M059J (cell line): ENCODE results near the gene RNGTT. TPM values are rescaled to one million over a fixed set of nuclear protein-coding genes. Genes with fewer than 3 reads are reported as not detected.
A peak's percentile ranks its signal among the peaks of the same experiment; 100 is the strongest.
"Not testable (repeated sequence)": the region's sequence is repeated elsewhere in the genome, so short reads cannot be mapped to it uniquely, and the experiment has no call there.

Source experiments
- DNase-seq: peaks from one replicate; pipeline ENCODE4 v3.0.0-alpha.2; 2012; ENCODE audit warnings: low read depth
- total RNA-seq: library from RNA; depleted of rRNA; stranded (reverse); fragments of >200 nt; shearing (Covaris generic); gene quantifications from 2 replicates; pipeline ENCODE4 v1.2.3, GENCODE V29; 2014

RNGTT gene
- total RNA-seq, 1 experiment from 2014 or later: 21.7 TPM

DNA sequence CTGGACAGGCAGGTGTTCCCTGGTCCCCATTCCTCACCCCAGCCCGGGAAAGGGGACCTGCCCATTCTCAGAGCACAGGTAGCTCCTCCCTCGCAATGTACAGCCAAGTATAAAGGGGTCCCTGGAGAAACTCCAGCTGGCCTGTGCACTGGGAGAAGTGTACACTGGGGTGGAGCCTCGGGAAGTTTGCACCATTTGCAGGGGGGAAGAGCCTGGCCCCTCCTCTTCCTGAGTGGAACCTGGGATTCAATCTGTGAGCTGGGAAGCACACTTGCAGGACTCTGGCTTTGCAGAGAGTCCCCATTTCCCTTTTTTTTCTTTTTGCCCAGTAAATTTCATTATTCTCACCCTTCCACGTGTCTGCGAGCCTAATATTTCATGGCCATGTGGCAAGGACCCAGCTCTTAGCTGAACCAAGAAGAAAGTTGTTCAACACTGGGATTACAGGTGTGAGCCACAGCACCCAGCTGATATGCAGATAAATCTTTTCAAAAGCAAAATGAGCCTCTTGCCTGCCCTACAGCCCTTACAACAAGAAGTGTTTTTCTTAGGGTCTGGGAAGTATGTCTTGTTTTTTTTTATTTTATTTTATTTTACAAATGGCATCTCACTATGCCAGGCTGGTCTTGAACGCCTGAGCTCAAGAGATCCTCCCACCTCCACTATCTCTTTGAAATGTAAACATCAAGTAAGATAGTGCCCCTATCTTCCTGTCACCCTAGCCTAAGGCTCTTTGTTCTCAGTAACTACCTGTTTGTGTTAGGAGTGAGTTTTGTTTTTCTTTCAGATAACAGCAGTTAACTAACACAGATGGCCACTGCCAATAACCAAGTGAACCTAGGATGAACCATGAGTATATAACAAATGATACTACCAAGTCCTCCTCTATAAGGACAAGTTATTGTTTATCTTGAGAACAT is 9.3 kb upstream of the RNGTT start:
- DNase-seq: no peak

DNA sequence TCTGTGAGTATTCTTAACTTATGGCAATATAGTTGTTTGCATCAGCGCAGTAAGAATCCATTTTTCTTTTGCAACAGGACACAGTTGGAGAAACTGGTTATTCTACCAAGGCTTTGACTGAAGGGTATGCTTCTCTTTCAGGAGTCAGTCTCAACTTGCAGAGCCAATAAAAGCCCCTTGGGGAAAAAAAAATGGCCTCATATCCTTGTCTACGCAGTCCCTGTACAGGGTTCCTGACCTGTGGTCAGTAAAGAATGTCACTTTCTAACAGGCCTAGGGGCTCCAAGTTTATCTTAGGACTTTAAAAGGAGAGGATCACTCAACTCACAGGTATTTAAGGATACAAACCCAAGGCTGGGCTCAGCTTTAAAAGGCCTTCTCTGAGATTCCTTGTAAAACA is 6.9 kb upstream of the RNGTT start:
- DNase-seq: no peak

DNA sequence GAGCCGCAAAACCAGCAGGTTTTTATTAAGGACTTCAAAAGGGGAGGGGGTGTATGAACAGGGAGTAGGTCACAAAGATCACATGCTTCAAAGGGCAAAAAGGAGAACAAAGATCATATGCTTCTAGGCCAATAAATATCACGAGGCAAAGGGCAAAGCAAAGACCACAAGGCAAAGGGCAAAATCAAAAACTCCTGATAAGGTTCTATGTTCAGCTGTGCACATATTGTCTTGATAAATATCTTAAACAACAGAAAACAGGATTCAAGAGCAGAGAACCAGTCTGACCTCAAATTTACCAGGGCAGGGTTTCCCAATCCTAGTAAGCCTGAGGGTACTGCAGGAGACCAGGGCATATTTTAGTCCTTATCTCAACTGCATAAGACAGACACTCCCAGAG is 5.8 kb upstream of the RNGTT start:
- not testable (repeated sequence) for DNase-seq

DNA sequence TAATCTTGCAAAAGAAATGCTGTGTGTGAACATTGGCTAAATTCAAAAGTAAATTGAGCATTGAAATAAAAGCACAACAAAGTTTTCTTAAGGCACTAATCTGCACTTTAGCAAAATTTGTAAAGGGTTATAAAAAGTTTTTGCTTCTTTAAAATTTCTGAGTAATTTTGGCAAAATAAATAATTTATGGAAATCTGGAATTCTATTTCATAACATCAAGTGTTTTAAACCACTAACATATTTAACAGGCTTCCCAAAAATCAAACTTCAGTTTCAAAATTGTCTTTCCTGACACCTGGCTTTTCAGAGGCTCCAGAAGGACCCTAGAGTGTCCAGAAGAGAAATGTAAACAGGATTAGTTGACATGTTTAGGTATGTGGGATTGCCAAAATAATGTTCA is 4.5 kb upstream of the RNGTT start:
- DNase-seq: no peak

DNA sequence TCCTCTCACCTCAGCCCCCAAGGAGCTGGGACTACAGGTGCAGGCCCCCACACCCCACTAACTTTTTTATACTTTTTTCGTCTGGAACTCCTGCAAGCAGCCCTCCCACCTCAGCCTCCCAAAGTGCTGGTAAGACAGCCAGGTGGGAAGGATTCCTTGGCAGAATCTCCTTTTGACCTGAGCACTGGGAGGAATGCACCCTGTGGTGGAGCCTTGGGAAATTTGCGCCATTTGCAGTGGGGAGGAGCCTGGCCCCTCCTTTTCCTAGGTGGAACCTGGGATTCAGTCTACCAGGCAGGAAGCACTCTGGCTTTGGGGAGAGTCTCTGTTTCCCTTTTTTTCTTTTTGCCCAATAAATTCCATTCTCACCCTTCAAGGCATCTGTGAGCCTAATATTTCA is 2.3 kb upstream of the RNGTT start:
- no peak for DNase-seq

DNA sequence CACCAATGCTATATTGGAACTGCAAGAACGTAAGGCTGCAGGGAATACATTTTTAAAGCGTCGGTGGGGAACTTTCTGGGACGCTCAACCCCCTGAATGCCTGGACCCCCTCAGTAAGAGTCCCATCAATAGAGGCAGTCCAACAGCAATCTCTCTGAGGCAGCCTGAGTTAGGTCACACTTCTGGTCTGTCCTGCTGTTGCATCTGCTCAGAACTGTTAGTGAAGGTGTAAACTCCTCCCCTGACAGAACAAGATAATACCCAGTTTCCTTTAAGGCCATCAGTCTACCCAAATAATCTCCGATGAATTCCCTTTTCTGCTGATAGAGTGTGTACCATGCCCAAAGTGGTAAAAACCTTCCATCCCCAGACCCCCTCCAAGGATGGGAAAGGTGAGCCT is 1.1 kb upstream of the RNGTT start:
- DNase-seq: no peak

DNA sequence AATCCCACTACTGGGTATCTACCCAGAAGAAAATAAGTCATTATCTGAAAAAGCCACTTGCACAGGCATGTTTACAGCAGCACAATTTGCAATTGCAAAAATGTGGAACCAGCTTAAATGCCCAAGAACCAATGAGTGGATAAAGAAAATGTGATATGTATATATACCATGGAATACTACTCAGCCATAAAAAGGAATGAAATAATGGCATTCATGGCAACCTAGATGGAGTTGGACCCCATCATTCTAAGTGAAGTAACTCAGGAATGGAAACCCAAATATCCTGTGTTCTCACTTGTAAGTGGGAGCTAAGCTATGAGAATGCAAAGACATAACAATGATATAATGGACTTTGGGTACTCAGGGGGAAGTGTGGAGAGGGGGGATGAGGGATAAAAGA is 4.6 kb downstream of the RNGTT start:
- no peak for DNase-seq

DNA sequence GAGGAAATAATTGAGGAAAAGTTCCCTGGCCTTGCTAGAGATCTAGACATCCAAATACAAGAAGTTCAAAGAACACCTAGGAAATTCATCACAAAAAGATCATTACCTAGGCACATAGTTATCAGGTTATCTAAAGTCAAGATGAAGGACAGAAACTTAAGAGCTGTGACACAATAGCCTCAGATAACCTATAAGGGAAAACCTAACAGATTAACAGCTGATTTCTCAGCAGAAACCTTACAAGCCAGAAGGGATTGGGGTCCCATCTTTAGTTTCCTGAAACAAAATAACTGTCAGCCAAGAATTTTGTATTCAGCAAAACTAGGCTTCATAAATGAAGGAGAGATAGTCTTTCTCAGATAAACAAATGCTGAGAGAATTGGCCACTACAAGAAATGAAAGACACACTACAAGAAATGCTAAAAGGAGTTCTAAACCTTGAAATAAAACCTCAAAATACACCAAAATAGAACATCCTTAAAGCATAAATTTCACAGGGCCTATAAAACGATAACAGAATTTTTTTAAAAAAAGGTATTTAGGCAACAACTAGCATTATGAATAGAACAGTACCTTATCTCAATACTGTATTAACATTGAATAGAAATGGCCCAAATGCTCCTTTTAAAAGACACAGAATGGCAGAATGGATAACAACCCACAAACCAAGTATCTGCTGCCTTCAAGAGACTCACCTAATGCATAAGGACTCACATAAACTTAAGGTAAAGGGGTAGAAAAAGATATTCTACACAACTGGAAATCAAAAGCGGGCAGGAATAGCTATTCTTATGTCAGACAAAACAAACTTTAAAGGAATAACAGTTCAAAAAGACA is 9.7 kb downstream of the RNGTT start:
- no peak for DNase-seq

DNA sequence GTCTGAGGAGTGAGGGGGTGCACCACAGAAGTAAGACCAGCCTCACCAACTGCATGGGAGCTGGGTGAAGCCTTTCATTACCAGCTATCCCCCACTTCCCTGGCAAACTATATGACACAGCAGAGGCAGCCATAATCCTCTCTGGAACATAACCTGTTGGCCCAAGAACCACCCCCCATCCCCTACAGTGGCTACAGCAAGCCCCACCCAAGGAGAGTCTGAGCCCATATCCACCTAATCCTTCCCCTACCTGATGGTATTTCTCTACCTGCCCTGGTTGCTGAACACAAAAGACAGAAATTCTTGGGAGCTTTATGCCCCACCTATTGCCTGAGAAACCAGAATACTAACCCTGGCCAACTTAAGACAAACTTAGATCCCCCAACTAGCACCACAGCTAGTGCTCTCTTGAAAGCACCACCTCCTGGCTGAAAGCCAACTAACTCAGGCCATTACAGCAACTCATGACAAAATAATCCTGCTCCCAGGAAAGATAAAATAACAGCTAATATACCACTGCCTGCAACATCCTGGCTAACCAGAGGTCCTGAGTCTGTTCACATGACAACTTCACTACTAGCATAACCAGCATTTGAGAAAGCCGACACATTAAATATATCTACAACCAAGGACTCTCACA is 11.2 kb downstream of the RNGTT start:
- no peak for DNase-seq

DNA sequence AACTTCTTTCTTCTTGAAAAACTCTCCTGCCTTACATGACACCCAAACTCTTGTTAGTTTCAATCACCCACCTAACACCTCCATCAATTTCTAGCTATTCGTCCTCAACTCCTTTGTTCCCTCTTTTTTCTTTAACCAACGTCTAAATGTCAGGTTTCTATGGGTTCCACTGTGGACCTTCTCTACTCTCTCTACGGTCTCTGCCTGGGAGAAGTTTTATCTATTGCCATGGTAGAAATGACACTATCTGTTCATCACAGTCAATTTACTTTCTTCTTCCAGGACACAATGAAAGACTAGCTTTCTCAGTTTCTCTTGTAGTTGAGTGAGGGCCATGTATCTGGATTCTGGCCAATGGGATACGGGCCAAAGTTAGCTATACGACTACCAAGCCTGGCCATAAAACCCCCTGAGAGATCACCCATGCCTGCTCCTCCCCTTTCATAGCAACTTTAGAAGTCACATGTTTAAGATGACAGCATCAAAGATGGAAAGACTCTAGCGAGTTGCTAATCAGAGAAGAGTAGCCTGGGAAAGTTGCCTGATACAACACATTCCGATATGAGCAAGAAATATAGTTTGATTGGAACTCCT is 17.9 kb downstream of the RNGTT start:
- DNase-seq: no peak

DNA sequence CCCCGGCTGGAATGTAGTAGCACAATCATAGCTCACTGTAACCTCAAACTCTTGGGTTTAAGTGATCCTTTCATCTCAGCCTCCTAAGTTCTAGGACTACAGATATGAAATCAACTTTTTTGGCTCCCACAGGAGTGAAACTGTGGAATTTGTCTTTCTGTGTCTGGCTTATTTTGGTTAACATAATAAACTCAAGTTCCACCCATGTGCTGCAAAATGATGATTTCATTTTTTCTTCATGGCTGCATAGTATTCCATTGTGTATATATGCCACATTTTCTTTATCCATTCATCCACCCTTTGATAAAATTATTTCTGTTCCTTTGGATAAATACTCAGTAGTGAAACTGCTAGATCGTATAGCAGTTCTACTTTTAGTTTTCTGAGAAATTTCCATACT is 29.9 kb downstream of the RNGTT start:
- no peak for DNase-seq

DNA sequence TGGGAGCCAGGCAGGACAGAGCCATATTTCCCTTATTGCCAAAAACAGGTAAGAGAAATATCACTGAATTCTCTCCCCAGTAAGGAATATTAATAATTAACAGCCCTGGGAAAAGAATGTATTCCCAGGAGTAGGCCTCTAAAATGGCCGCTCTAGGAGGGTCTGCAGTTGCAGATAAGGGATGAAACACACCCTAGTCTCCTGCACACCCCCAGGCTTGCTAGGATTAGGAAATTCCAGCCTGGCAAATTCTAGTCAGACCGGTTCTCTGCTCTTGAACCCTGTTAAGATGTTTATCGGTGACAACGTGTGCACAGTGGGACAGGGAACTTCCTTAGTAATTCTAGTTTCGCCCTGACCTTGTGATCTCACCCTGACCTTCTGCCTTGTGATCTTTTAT is 31.4 kb downstream of the RNGTT start:
- DNase-seq: not testable (repeated sequence)

DNA sequence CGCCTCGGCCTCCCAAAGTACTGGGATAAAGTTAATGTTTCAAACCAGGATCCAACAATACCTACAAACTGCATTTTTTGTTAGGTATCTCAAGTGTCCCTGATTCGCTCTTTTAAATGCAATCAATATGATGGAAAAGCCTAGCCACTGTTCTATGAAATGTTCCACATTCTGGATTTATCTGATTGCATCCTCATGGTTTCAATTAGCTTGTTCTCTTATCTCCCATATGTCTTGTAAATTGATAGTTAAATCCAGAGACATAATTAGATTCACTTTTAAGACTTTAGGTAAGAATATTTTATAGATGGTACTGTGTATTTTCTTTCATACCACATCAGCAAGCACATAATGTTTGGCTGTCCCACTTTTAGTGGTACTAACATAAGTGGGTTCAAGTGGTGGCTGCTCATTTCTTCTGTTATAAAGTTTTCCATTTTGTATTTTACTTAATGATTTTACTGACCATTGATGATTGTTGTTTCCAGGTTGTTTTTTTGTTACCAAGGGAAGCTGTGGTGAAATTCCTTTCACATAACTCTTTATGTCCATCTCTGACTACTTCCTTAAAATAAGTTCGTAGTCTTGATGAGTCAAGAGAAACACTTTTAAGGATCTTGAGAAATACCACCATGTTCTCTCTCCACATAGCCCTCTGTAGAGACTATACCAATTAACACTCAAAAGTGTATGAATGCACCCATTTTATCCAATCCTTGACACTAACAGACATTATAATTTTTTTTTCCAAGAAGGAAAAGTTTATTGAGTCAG is 40.5 kb downstream of the RNGTT start:
- peak; percentile 23 for DNase-seq

DNA sequence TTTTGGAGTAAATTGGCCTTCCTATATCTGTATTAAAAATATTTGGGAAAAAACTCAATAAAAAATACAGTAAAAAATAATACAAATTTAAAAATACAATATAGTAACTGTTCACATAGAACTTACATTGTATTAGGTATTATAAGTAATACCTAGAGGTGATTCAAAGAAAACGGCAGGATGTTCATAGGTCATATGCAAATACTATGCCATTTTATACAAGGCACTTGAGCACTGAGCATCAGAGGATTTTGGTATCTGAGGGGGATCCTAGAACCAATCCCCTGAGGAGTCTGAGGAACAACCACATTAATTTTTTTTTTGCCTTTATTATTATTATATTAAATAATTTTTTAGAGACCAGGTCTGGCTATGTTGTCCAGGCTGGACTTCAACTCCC is 41.7 kb downstream of the RNGTT start:
- no peak for DNase-seq

DNA sequence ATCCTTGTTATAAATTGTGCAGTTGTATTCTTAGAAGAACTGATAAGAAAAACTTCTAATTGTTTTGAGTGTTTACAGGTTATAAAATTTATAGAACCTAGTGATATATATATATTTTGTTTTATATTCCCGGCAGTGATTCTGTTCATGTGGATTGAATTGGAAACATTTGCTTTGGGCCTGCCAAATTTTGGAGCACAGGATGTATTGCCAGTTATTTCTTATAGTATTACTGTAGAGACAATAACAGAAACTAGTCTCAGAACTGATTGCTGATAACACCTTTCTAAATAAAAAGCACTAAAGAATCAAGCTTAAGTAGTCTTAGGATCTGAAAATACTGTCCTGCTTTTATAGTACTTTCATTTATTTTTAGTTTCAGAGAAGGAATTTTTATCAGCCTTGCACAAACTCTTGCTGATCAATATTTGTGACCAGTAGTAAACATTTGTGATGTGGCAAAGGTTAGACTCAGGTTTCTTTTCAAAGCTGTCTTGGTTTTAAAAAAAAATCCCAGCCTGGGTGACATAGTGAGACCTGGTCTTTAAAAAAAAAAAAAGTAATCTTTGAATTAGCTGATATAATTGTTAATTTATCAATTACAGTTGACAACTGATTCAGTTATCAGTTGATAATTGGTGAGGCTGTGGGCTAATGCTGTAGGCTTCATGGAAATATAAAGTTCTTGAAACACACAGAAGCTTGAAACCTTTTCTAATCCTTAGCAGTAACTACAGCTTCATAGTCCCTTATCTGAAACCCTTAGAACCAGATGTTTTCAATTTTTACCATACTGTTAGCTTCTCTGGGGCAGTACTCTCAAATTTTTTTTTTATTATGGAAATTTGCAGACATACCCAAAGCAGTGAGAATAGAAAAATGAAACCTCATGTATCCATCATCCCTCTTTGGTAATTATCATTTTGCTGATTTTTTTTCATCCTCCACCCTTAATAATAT is 42.4 kb downstream of the RNGTT start:
- DNase-seq: no peak

DNA sequence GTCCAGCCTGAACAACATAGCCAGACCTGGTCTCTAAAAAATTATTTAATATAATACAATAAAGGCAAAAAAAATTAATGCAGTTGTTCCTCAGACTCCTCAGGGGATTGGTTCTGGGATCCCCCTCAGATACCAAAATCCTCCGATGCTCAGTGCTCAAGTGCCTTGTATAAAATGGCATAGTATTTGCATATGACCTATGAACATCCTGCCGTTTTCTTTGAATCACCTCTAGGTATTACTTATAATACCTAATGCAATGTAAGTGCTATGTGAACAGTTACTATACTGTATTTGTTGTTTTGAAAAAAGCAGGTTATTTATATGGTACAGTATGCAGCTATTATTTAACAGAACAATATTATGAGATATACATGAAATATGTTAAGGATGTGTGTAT is 43.3 kb downstream of the RNGTT start:
- no peak for DNase-seq

DNA sequence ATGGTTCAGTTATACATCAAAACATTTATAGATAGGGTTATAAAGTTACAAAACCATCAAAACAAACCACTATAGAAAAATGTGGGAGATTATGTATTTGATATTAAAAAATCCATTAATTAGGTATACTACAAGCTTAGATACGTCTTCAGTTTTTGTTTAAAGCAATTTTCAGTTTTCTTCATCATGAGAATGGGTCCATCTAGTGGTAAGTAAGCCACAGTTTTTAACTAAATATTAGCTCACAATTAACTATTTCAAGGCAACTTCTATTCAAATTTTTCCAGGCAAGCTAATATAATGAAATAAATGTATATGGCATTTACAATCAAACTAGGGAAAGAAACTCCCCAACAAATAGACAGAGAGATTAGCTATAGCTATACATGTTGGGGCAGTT is 44.4 kb downstream of the RNGTT start:
- no peak for DNase-seq

DNA sequence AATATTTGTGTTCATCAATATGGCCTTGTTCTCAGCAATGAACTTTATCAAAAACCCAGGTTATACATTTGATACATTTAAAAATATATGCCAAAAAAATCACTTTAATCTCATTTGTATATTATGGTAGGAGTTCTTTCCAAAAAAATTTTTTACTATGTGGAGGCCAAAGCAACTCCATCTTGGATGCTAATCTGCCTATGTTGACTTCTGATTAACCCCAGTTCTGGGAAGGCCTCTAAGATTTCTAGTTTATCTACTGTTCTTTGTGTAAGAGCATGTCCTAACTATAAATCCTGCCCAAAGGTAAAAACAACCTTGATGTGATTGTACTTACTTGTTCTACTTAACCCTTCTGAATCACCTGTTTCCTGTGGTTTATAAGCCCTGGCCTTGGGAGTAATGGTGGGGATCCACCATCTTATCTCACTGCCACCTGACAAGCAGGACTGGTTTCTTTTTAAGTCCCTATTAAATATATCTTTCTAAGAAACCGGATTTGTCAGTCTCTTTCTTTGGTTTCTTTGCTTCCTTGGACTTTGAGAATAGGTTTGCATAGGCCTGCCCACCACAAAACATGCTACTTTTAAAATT is 46.7 kb downstream of the RNGTT start:
- no peak for DNase-seq

DNA sequence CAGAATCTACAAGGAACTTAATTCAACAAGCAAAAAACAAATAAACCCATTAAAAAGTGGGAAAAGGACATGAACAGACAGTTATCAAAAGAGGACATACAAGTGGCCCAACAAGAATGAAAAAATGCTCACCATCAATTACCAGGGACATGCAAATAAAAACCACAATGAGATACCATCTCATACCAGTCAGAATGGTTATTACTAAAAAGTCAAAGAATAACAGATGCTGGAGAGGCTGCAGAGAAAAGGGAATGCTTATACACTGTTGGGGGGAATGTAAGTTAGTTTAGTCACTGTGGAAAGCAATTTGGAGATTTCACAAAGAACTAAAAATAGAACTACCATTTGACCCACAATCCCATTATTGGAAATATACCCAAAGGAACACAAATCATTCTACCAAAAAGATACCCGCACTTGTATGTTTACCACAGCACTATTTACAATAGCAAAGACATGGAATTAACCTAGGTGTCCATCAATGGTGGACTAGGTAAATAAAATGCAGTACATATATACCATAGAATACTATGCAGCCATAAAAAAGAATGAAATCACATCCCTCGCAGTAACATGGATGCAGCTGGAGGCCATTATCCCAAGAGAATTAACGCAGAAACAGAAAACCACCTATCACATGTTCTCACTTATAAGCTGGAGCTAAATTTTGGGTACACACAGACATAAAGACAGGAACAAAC is 48.4 kb downstream of the RNGTT start:
- DNase-seq: peak; percentile 45
